PC-3 (cell line): ENCODE measurements around the gene C1D.

Experiments
- CTCF ChIP-seq: fragments of 300-600 bp; sonication (generic); conservative IDR thresholded peaks from 2 replicates; pipeline ENCODE4 v1.5.1; 2017; ENCODE audit warnings: antibody characterized with exemption, low read depth, mild to moderate bottlenecking, low read length
- EZH2 ChIP-seq: fragments of 300-600 bp; sonication (generic); IDR thresholded peaks from one replicate; pipeline ENCODE4 v1.6.1; 2017; ENCODE audit warnings: antibody characterized with exemption, mild to moderate bottlenecking, low read length; ENCODE audit not compliant: unreplicated experiment
- EZH2phosphoT487 ChIP-seq: fragments of 300-600 bp; sonication (generic); IDR thresholded peaks from 2 replicates; pipeline ENCODE4 v1.6.1; 2018; ENCODE audit warnings: mild to moderate bottlenecking, antibody characterized with exemption, low read length, borderline replicate concordance

GRCh38 chr2:68045342-68045741, 17.5 kb downstream of the C1D start:
- TF ChIP-seq CTCF (no peak), EZH2 (no peak), EZH2phosphoT487 (no peak)
